ENCODE results near the gene SULT1C3.

Gene SULT1C3

DNA sequence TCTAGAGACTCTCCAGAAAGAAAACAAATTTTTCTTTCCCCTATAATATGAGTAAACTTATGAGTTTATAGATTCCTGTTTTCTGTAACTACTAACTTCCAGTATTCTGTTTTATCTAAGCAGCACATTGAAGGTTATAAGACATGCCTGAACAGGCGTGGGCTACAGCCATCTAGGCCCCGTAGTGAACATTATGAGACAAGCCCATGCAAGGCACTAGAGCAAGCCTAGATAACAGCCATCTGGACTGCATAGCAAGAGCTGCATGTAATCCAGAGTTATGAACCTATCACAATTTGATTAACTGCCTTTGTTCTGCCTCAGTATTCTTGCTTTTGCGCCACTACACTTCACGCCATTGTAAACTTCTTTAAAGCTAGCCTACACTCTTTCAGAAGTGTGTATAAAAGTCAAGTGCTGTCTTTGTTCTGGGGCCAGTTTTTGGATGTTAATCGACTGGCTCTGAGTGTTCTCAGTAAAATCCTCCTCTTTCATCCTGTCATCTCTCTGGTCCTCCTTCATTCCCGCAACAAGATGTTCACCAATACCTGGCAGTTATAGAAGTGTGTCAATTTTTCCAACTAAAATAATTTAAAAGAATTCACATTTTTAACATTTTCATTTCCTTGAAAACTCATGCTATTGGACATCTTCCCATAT, 3.0 kb upstream of the SULT1C3 start:
- TF ChIP-seq CTCF (IDR thresholded peaks at IDR 0.05; ENCODE audit: low read depth, low read length, missing control alignments), result no peak
- DNase-seq (ENCODE audit: low read depth), result no peak
- no peak overlapping the region for H3K4me3 ChIP-seq (ENCODE audit: low read depth, low read length)

- no peak overlapping the region for H3K4me3 ChIP-seq (ENCODE audit: low read depth, low read length)
- no peak for DNase-seq (ENCODE audit: low read depth)
- no peak for TF ChIP-seq CTCF (IDR thresholded peaks at IDR 0.05; ENCODE audit: low read depth, low read length, missing control alignments)
Observed at GRCh38 chr2:108240966-108241365, 1.2 kb downstream of the SULT1C3 start.

DNA sequence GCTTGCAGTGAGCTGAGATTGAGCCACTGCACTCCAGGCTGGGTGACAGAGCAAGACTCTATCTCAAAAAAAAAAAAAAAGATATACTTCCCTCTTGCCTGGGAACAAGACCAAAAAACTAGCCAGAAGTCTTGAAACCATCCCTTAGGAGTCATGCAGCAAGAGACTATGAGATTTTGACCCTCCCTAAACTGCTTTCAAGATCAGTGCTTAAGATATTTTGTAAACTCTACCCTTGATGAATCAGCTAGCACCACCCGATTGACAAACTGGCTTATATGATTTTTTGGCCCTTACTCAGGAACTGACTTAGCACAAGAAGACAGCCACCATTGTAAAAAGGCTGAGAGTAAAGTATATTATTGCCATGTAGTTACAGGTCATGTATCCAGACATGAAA, 3.8 kb downstream of the SULT1C3 start:
- no peak for TF ChIP-seq CTCF (IDR thresholded peaks at IDR 0.05; ENCODE audit: low read depth, low read length, missing control alignments)
- no peak overlapping the region for H3K4me3 ChIP-seq (ENCODE audit: low read depth, low read length)
- DNase-seq (ENCODE audit: low read depth), result no peak

- no peak overlapping the region for H3K4me3 ChIP-seq (ENCODE audit: low read depth, low read length)
Observed at GRCh38 chr2:108244667-108245414, 5.1 kb downstream of the SULT1C3 start.

DNA sequence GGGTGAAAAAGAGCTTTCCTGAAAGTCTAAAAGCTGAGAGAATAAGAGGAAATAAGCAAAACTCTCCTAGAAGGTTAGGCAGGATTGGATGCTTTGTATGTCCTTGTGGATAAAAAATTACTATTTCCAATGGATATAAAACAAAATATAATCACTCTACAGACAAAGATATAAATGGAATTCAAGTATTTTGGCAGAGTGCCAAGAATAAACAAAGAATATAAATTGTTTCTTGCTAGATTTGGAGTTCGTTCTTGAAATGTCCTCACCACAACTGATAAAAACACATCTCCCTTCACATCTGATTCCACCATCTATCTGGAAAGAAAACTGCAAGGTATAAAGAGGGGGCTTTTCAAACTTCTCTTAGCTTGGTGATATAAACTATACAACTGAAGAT, 13.3 kb downstream of the SULT1C3 start:
- H3K4me3 ChIP-seq (ENCODE audit: low read depth, low read length), result no peak overlapping the region
- DNase-seq (ENCODE audit: low read depth), result no peak
- TF ChIP-seq CTCF (IDR thresholded peaks at IDR 0.05; ENCODE audit: low read depth, low read length, missing control alignments), result no peak

More at GRCh38 chr2:108244667-108245414, 5.1 kb downstream of the SULT1C3 start:
- DNase-seq (ENCODE audit: low read depth), result no peak
- TF ChIP-seq CTCF (IDR thresholded peaks at IDR 0.05; ENCODE audit: low read depth, low read length, missing control alignments), result no peak

DNA sequence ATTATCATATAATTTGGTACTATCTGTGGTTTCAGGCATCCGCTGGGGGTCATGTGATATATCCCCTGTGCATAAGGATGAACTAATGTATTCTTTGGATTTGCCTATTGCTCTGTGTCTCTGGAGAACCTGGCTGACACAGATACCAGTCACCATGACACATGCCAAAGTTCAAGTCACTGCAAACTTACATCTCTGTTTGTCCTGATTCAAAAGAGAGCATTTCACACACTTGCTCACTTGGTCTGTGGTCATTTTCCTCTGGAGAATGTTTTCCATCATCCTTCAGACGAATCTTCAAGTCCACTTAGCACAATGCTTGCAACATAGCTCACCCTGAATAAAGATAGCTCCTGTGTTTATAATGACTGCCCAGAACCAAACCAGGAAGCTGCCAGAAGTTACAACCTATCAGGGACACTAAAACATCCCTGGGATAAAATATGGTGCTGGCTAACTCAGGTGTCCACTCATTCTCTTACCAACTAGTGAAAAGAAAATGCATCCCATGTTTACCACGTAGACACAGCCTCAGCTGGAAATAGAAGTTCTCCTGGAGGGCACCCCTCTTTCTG, 18.1 kb downstream of the SULT1C3 start:
- TF ChIP-seq CTCF (IDR thresholded peaks at IDR 0.05; ENCODE audit: low read depth, low read length, missing control alignments), result no peak
- no peak for DNase-seq (ENCODE audit: low read depth)
- H3K4me3 ChIP-seq (ENCODE audit: low read depth, low read length), result no peak overlapping the region

All from GM12864 (cell line).